Renal cortex interstitium (tissue), 11 donors: ENCODE measurements around the gene EHHADH. TPM values are rescaled to one million over a fixed set of nuclear protein-coding genes. Genes with fewer than 3 reads are reported as not detected.

Experiments used
- DNase-seq, 11 donors: peaks; one replicate each; pipeline ENCODE4 v3.0.0-alpha.2; 2013; ENCODE audit warnings: low read depth in 9 of 11, low spot score in 4 of 11; ENCODE audit errors: extremely low read depth in 1 of 11
- polyA plus RNA-seq, 3 donors: library from polyadenylated mRNA; unstranded; fragments of 120-200 nt; gene quantifications; one replicate each; pipeline ENCODE4 v1.2.1, GENCODE V29; 2013; ENCODE audit not compliant: insufficient read length in 3 of 3

Gene EHHADH
- polyA plus RNA-seq, 3 donors = 26.3 to 31.7 (median 30.9) TPM

GRCh38 chr3:185207931-185208746, 45.7 kb downstream of the EHHADH start:
- DNase-seq = no peak

GRCh38 chr3:185207481-185207880, 46.4 kb downstream of the EHHADH start:
- DNase-seq = no peak

GRCh38 chr3:185205865-185206264, 48.0 kb downstream of the EHHADH start:
- DNase-seq = no peak

- no peak for DNase-seq
These were observed 49.0 kb downstream of the EHHADH start for GRCh38 chr3:185204894-185205293.

GRCh38 chr3:185200639-185201038, 53.2 kb downstream of the EHHADH start:
- DNase-seq = no peak

- no peak for DNase-seq
These were observed 54.2 kb downstream of the EHHADH start for GRCh38 chr3:185199671-185200070.

- DNase-seq = no peak
These were observed 54.6 kb downstream of the EHHADH start for GRCh38 chr3:185199206-185199605.

GRCh38 chr3:185197068-185197467, 56.8 kb downstream of the EHHADH start:
- DNase-seq = no peak

- DNase-seq = no peak
These were observed 58.2 kb downstream of the EHHADH start for GRCh38 chr3:185195652-185196051.

- DNase-seq = no peak
These were observed 65.0 kb downstream of the EHHADH start for GRCh38 chr3:185188816-185189215.

- DNase-seq = no peak
These were observed 66.5 kb downstream of the EHHADH start for GRCh38 chr3:185187391-185187790.

GRCh38 chr3:185176750-185177359, 77.0 kb downstream of the EHHADH start:
- peak in 6 of 11 donors; percentile 23 to 53 (median 34) for DNase-seq

- DNase-seq = peak in 6 of 11 donors; percentile 21 to 47 (median 30)
These were observed 78.4 kb downstream of the EHHADH start for GRCh38 chr3:185175370-185175987.

GRCh38 chr3:185172086-185173049, 81.5 kb downstream of the EHHADH start:
- DNase-seq = no peak

GRCh38 chr3:185164428-185165217, 89.2 kb downstream of the EHHADH start:
- DNase-seq = no peak

- no peak for DNase-seq
These were observed 91.2 kb downstream of the EHHADH start for GRCh38 chr3:185162634-185163033.

GRCh38 chr3:185161761-185162160, 92.1 kb downstream of the EHHADH start:
- no peak for DNase-seq

- DNase-seq = no peak
These were observed 96.5 kb downstream of the EHHADH start for GRCh38 chr3:185157347-185157746.
